A549 (cell line): Measurements from ENCODE around the gene ADCY6. TPM values are rescaled to one million over a fixed set of nuclear protein-coding genes. Genes with fewer than 3 reads are reported as not detected.

Experiments used
- ATAC-seq, 2 experiments: fragments of 200-7000 bp in 1 of 2; fragments of >200 bp in 1 of 2; cut with Nextera tagmentation in 1 of 2; cut with Tn5 transposase in 1 of 2; 3 replicates each; pipeline versions ENCODE4 v1.8.0 to v1.9.1; 2018 to 2020; ENCODE audit warnings: mild to moderate bottlenecking in 1 of 2, moderate library complexity in 1 of 2
- CTCF ChIA-PET: fragments of 300-600 bp; sonication (Branson Sonifier 250); formaldehyde crosslinking; extraction: SDS; loops from one replicate; lab custom pipeline; 2021; ENCODE audit warnings: antibody characterized with exemption, inconsistent platforms; lab: Yijun Ruan, JAX
- POLR2A ChIA-PET: fragments of 350-600 bp; formaldehyde crosslinking; extraction: SDS; loops from one replicate; lab custom pipeline; 2021; ENCODE audit warnings: antibody characterized with exemption, inconsistent platforms; lab: Yijun Ruan, JAX
- DNase-seq, 2 experiments: peaks; one replicate each; pipeline versions ENCODE4 v3.0.0 to v3.0.0-alpha.2; 2011 to 2016; ENCODE audit warnings: low read depth in 1 of 2, low spot score in 1 of 2
- FAIRE-seq: peaks from 2 replicates; lab custom pipeline; 2011; peaks lifted over from hg19 to GRCh38; lab: Jason Lieb, UNC
- H3K27ac ChIP-seq, 2 experiments: fragments of >200 bp; sonication (Bioruptor Twin); formaldehyde crosslinking; 3 replicates each; pipeline ENCODE4 v1.5.1; 2016 to 2017
- H3K4me1 ChIP-seq: fragments of >200 bp; sonication (Bioruptor Twin); formaldehyde crosslinking; 3 replicates; pipeline ENCODE4 v1.6.1; 2016
- H3K4me2 ChIP-seq: fragments of >200 bp; sonication (Bioruptor Twin); formaldehyde crosslinking; 3 replicates; pipeline ENCODE4 v1.6.1; 2016
- H3K4me3 ChIP-seq: fragments of >200 bp; sonication (Bioruptor Twin); formaldehyde crosslinking; 3 replicates; pipeline ENCODE4 v1.5.1; 2016
- H3K9me3 ChIP-seq: fragments of >200 bp; sonication (Bioruptor Twin); formaldehyde crosslinking; 3 replicates; pipeline ENCODE4 v1.6.1; 2016
- CBX8 ChIP-seq: fragments of 200-600 bp; sonication (generic); IDR thresholded peaks from 2 replicates; pipeline ENCODE4 v1.6.1; 2016
- CEBPB ChIP-seq, 2 experiments: fragments of >200 bp in 1 of 2; sonication (Bioruptor Twin) in 1 of 2; formaldehyde crosslinking in 1 of 2; IDR thresholded peaks; 2 replicates each; pipeline ENCODE4 v1.6.1; 2012 to 2016
- CHD2 ChIP-seq: fragments of 150-350 bp; IDR thresholded peaks from 2 replicates; pipeline ENCODE4 v1.6.1; 2014; ENCODE audit warnings: low read length; ENCODE audit not compliant: partially characterized antibody
- CHD4 ChIP-seq: fragments of 200-600 bp; sonication (generic); IDR thresholded peaks from 2 replicates; pipeline ENCODE4 v1.6.1; 2016; ENCODE audit warnings: antibody characterized with exemption, mild to moderate bottlenecking, borderline replicate concordance
- EHF ChIP-seq: fragments of 250-450 bp; sonication (Bioruptor Pico); IDR thresholded peaks from 2 replicates; pipeline ENCODE4 v1.5.0; 2020; ENCODE audit warnings: mild to moderate bottlenecking
- EHMT2 ChIP-seq: fragments of 200-600 bp; sonication (generic); IDR thresholded peaks from 2 replicates; pipeline ENCODE4 v1.6.1; 2016; ENCODE audit warnings: antibody characterized with exemption, low read depth, mild to moderate bottlenecking, moderate library complexity
- EP300 ChIP-seq, 2 experiments: fragments of >200 bp; sonication (Bioruptor Twin); formaldehyde crosslinking; IDR thresholded peaks; 2 replicates in 1 of 2; 3 replicates in 1 of 2; pipeline ENCODE4 v1.6.1; 2016 to 2017
- ESRRA ChIP-seq: fragments of 150-350 bp; IDR thresholded peaks from 2 replicates; pipeline ENCODE4 v1.6.1; 2014; ENCODE audit warnings: mild to moderate bottlenecking, low read length, borderline replicate concordance
- FOXS1 ChIP-seq: fragments of 250-450 bp; sonication (Bioruptor Pico); IDR thresholded peaks from 2 replicates; pipeline ENCODE4 v1.5.0; 2020; ENCODE audit warnings: mild to moderate bottlenecking, moderate library complexity
- HOXB13 ChIP-seq: fragments of 250-450 bp; sonication (Bioruptor Pico); IDR thresholded peaks from 2 replicates; pipeline ENCODE4 v1.5.0; 2020; ENCODE audit warnings: low read depth, mild to moderate bottlenecking, moderate library complexity
- JUNB ChIP-seq: fragments of >200 bp; sonication (Bioruptor Twin); formaldehyde crosslinking; IDR thresholded peaks from 2 replicates; pipeline ENCODE4 v1.6.1; 2016
- KDM5A ChIP-seq: fragments of 200-600 bp; sonication (generic); IDR thresholded peaks from 2 replicates; pipeline ENCODE4 v1.6.1; 2016; ENCODE audit warnings: antibody characterized with exemption, mild to moderate bottlenecking
- MAFK ChIP-seq: fragments of 450-650 bp; IDR thresholded peaks from 2 replicates; pipeline ENCODE4 v1.6.1; 2014; ENCODE audit not compliant: partially characterized antibody
- NFE2L2 ChIP-seq: fragments of 150-350 bp; conservative IDR thresholded peaks from 2 replicates; pipeline ENCODE4 v1.6.1; 2014; ENCODE audit warnings: low read length
- NPAS2 ChIP-seq: fragments of 250-450 bp; sonication (Bioruptor Pico); IDR thresholded peaks from 2 replicates; pipeline ENCODE4 v1.8.0; 2022; ENCODE audit warnings: mild to moderate bottlenecking, moderate library complexity, borderline replicate concordance
- PHF8 ChIP-seq: fragments of 200-600 bp; sonication (generic); IDR thresholded peaks from 2 replicates; pipeline ENCODE4 v1.6.1; 2016; ENCODE audit warnings: low read depth, mild to moderate bottlenecking, antibody characterized with exemption, moderate library complexity, borderline replicate concordance
- POLR2AphosphoS2 ChIP-seq: conservative IDR thresholded peaks from 2 replicates; pipeline ENCODE4 v1.6.1; 2012; ENCODE audit warnings: low read length, improper control_type of control experiment, inconsistent platforms
- RAD21 ChIP-seq, 2 experiments: fragments of >200 bp in 1 of 2; sonication (Bioruptor Twin) in 1 of 2; formaldehyde crosslinking in 1 of 2; IDR thresholded peaks in 1 of 2; conservative IDR thresholded peaks in 1 of 2; 2 replicates in 1 of 2; 3 replicates in 1 of 2; pipeline ENCODE4 v1.6.1; 2012 to 2018; ENCODE audit warnings: inconsistent platforms in 1 of 2
- RCOR1 ChIP-seq: fragments of 150-350 bp; IDR thresholded peaks from 2 replicates; pipeline ENCODE4 v1.6.1; 2014; ENCODE audit warnings: antibody characterized with exemption, low read length, low read depth
- RNF2 ChIP-seq: fragments of 200-600 bp; sonication (generic); IDR thresholded peaks from 2 replicates; pipeline ENCODE4 v1.6.1; 2016; ENCODE audit warnings: low read depth, mild to moderate bottlenecking, antibody characterized with exemption, moderate library complexity, borderline replicate concordance
- SREBF2 ChIP-seq: fragments of 450-650 bp; IDR thresholded peaks from 2 replicates; pipeline ENCODE4 v1.6.1; 2014; ENCODE audit warnings: mild to moderate bottlenecking, moderate library complexity
- TFCP2L1 ChIP-seq: fragments of 250-450 bp; sonication (Bioruptor Pico); IDR thresholded peaks from 2 replicates; pipeline ENCODE4 v1.5.0; 2021; ENCODE audit warnings: mild to moderate bottlenecking
- ZNF302 ChIP-seq: fragments of 250-450 bp; sonication (Bioruptor Pico); IDR thresholded peaks from 2 replicates; pipeline ENCODE4 v1.9.0; 2021; ENCODE audit warnings: inconsistent platforms, mild to moderate bottlenecking, moderate library complexity
- WGBS: methylation state at CpG from one replicate; pipeline ENCODE4 v1.1.6; 2017; ENCODE audit errors: missing lambda C conversion rate; 5-methylcytosine and 5-hydroxymethylcytosine counted together
- polyA plus RNA-seq, 4 experiments: library from polyadenylated mRNA; depleted of rRNA in 3 of 4; stranded (reverse); fragments of >200 nt; fragmentation: RNase III in 1 of 4; extraction: RNeasy Plus Mini Kit Qiagen cat#74134 plus additional on column Dnase treatment in 1 of 4; gene quantifications; 2 replicates in 3 of 4; 3 replicates in 1 of 4; pipeline ENCODE4 v1.2.3, GENCODE V29; 2011 to 2017
- TF ChIP-seq, protein P1 (sequence below): IDR thresholded peaks from 2 replicates; pipeline ENCODE4 v1.6.1; 2012
- TF ChIP-seq, protein P2 (sequence below): IDR thresholded peaks from 2 replicates; pipeline ENCODE4 v1.6.1; 2012
- TF ChIP-seq, protein P3 (sequence below): fragments of >200 bp; sonication (Bioruptor Twin); formaldehyde crosslinking; IDR thresholded peaks from 3 replicates; pipeline ENCODE4 v1.6.1; 2016
- TF ChIP-seq, protein P4 (sequence below): fragments of 150-350 bp; IDR thresholded peaks from 2 replicates; pipeline ENCODE4 v1.6.1; 2014; ENCODE audit warnings: low read depth, mild to moderate bottlenecking, low read length
- TF ChIP-seq, protein P5 (sequence below): fragments of >200 bp; sonication (Bioruptor Twin); formaldehyde crosslinking; IDR thresholded peaks from 3 replicates; pipeline ENCODE4 v1.5.1; 2016
- TF ChIP-seq, protein P6 (sequence below): fragments of >200 bp; sonication (Bioruptor Twin); formaldehyde crosslinking; IDR thresholded peaks from 2 replicates; pipeline ENCODE4 v1.6.1; 2016

ADCY6 gene
- polyA plus RNA-seq, 2 of the 4 experiments (the other 2 are of a cell fraction), result 16.3 to 20.8 TPM

DNA sequence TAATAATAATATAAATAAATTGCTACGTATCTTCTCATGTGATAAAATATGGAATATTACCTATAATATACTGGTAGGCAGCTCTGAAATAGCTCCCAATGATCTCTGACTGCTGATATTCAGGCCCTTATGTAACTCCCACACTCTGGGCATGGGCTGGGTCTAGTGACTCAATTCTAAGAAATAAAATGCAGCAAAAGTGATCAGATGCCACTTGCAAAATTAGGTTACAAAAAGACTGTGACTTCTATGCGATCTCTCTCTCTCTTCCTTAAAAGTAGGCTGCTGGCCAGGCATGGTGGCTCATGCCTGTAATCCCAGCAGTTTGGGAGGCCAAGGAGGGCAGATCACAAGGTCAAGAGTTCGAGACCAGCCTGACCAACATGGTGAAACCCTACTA, 19.1 kb upstream of the ADCY6 start:
- Histone ChIP-seq H3K4me2 (no peak overlapping the region), H3K9me3 (no peaks in the 10 kb centered on the region), H3K4me1 (peaks cover 26% of the 10 kb centered on the region), H3K4me3 (no peak overlapping the region), H3K27ac (no peak overlapping the region)
- DNase-seq, result no peak
- WGBS, result 87% methylated on average over 3 of the region's 3 CpGs
- FAIRE-seq, result no peak
- ChIA-PET CTCF (interaction anchor here (12.6 kb wide), 1 partner anchor 10 kb away, joined by 225 read pairs; the partner anchor contains the start of gene ADCY6), POLR2A (no interaction called here)
- TF ChIP-seq RNF2 (no peak), POLR2AphosphoS2 (no peak), EP300 (IDR thresholded peaks at IDR 0.05) (no peak), CEBPB (IDR thresholded peaks at IDR 0.05) (no peak), PHF8 (no peak), JUNB (no peak), HOXB13 (CRISPR knock-in tag) (no peak), NPAS2 (no peak), CHD2 (no peak), FOXS1 (no peak), ESRRA (no peak)
- ATAC-seq, result no peak

DNA sequence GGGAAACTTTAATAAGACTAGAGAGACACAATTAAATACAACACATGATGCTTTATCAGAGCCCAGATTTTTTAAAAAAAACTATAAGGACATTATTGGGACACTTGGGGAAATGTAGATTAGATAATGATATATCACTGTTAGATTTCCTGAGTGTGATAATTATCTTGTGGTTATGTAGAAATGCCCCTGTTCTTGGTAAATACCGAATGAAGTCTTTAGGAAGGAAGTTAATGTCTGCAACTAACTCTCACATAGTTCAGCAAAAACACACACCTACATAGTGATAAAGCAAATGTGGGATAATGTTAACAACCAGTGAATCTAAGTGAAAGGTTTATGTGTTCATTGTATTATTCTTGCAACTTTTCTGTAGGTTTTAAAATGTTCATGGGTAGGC, 14.8 kb upstream of the ADCY6 start:
- Histone ChIP-seq H3K4me3 (no peak overlapping the region), H3K9me3 (no peaks in the 10 kb centered on the region), H3K4me1 (no peaks in the 10 kb centered on the region), H3K27ac (no peak overlapping the region), H3K4me2 (no peak overlapping the region)
- CTCF ChIA-PET, result interaction anchor here (1.2 to 18.3 kb wide), 4 partner anchors 8 to 53 kb away, joined by 3 to 265 read pairs (median 114); partner anchors contain the start of gene CACNB3
- TF ChIP-seq MAFK (no peak), EHF (CRISPR knock-in tag) (no peak), EHMT2 (no peak), HOXB13 (CRISPR knock-in tag) (no peak), CBX8 (no peak), TFCP2L1 (CRISPR knock-in tag) (no peak), CHD4 (no peak), RCOR1 (no peak), CHD2 (no peak), SREBF2 (no peak)
- TF ChIP-seq, protein P1, sequence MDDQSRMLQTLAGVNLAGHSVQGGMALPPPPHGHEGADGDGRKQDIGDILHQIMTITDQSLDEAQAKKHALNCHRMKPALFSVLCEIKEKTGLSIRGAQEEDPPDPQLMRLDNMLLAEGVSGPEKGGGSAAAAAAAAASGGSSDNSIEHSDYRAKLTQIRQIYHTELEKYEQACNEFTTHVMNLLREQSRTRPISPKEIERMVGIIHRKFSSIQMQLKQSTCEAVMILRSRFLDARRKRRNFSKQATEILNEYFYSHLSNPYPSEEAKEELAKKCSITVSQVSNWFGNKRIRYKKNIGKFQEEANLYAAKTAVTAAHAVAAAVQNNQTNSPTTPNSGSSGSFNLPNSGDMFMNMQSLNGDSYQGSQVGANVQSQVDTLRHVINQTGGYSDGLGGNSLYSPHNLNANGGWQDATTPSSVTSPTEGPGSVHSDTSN, result no peak
- TF ChIP-seq, protein P2, sequence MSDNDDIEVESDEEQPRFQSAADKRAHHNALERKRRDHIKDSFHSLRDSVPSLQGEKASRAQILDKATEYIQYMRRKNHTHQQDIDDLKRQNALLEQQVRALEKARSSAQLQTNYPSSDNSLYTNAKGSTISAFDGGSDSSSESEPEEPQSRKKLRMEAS, result no peak
- TF ChIP-seq, protein P3, sequence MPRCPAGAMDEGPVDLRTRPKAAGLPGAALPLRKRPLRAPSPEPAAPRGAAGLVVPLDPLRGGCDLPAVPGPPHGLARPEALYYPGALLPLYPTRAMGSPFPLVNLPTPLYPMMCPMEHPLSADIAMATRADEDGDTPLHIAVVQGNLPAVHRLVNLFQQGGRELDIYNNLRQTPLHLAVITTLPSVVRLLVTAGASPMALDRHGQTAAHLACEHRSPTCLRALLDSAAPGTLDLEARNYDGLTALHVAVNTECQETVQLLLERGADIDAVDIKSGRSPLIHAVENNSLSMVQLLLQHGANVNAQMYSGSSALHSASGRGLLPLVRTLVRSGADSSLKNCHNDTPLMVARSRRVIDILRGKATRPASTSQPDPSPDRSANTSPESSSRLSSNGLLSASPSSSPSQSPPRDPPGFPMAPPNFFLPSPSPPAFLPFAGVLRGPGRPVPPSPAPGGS, result no peak
- ATAC-seq (no peak), DNase-seq (no peak), FAIRE-seq (peak; percentile 43)
- WGBS, result 47% methylated on average over 1 of the region's 1 CpG
- POLR2A ChIA-PET, result no interaction called here

DNA sequence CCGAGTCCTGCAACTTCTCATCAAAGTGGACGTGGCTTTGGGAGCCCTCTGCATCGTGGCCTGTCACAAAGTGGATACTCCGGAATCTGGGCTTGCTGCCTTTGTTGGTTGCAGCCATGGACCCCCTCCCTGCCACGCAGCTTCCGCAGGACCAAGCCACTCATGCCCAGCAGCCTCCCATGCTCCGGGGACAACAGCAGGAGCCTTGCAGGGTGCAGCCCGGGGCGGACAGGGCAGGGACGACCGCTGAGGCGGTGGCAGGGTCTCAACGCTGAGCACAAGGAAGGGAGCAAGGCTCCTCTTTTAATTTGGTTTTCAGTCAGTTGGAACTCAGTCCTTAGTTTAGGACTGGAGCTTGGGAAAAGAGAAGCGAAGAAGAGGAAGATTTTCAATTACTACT, 12.1 kb upstream of the ADCY6 start:
- WGBS, result 72% methylated on average over 12 of the region's 14 CpGs
- no peak for FAIRE-seq
- ATAC-seq, result peak in 1 of 2 experiments; percentile 9; a peak in 2 of 6 replicates
- no peak overlapping the region for H3K27ac ChIP-seq
- ChIA-PET POLR2A (interaction anchor here (0.7 kb wide), 1 partner anchor 10 kb away, joined by 3 read pairs; no protein-coding TSS in a partner anchor), CTCF (interaction anchor here (0.7 to 18.3 kb wide), 5 partner anchors 12 to 63 kb away, joined by 4 to 265 read pairs (median 5); partner anchors contain the start of gene CACNB3)
- no peaks in the 10 kb centered on the region for H3K9me3 ChIP-seq
- H3K4me1 ChIP-seq, result no peaks in the 10 kb centered on the region
- no peak for DNase-seq
- no peak overlapping the region for H3K4me3 ChIP-seq
- H3K4me2 ChIP-seq, result no peak overlapping the region
- TF ChIP-seq, protein P4, sequence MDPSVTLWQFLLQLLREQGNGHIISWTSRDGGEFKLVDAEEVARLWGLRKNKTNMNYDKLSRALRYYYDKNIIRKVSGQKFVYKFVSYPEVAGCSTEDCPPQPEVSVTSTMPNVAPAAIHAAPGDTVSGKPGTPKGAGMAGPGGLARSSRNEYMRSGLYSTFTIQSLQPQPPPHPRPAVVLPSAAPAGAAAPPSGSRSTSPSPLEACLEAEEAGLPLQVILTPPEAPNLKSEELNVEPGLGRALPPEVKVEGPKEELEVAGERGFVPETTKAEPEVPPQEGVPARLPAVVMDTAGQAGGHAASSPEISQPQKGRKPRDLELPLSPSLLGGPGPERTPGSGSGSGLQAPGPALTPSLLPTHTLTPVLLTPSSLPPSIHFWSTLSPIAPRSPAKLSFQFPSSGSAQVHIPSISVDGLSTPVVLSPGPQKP, result no peak
- TF ChIP-seq NFE2L2 (no peak), SREBF2 (no peak), RAD21 (conservative IDR thresholded peaks at IDR 0.05 in 1 of 2, IDR thresholded peaks at IDR 0.05 in 1 of 2) (no peak), ZNF302 (no peak), MAFK (no peak), ESRRA (no peak), KDM5A (no peak), CEBPB (IDR thresholded peaks at IDR 0.05) (no peak)
- TF ChIP-seq, protein P5, sequence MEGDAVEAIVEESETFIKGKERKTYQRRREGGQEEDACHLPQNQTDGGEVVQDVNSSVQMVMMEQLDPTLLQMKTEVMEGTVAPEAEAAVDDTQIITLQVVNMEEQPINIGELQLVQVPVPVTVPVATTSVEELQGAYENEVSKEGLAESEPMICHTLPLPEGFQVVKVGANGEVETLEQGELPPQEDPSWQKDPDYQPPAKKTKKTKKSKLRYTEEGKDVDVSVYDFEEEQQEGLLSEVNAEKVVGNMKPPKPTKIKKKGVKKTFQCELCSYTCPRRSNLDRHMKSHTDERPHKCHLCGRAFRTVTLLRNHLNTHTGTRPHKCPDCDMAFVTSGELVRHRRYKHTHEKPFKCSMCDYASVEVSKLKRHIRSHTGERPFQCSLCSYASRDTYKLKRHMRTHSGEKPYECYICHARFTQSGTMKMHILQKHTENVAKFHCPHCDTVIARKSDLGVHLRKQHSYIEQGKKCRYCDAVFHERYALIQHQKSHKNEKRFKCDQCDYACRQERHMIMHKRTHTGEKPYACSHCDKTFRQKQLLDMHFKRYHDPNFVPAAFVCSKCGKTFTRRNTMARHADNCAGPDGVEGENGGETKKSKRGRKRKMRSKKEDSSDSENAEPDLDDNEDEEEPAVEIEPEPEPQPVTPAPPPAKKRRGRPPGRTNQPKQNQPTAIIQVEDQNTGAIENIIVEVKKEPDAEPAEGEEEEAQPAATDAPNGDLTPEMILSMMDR, result no peak
- TF ChIP-seq, protein P6, sequence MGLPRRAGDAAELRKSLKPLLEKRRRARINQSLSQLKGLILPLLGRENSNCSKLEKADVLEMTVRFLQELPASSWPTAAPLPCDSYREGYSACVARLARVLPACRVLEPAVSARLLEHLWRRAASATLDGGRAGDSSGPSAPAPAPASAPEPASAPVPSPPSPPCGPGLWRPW, result no peak
